ENCODE measurements around the gene KIF19. TPM values are rescaled to one million over a fixed set of nuclear protein-coding genes. Genes with fewer than 3 reads are reported as not detected.
A peak's percentile ranks its signal among the peaks of the same experiment; 100 is the strongest.
"Not testable (repeated sequence)": the region's sequence is repeated elsewhere in the genome, so short reads cannot be mapped to it uniquely, and the experiment has no call there.

KIF19 gene
- total RNA-seq, 2 donors from 2014 or later = 0.27 to 2.4 TPM

- Histone ChIP-seq H3K36me3 (ENCODE audit: control insufficient read depth, insufficient read depth, low read length) (no peaks in the 10 kb centered on the region), H3K9ac (ENCODE audit: extremely low read depth, low read length, poor library complexity, severe bottlenecking) (no peak overlapping the region), H3K27ac (ENCODE audit: low read depth, low read length) (no peak overlapping the region), H3K4me3 (ENCODE audit: low read length) (no peak overlapping the region), H3K4me1 (ENCODE audit: control insufficient read depth, insufficient read depth, low read length) (peaks cover 7% of the 10 kb centered on the region), H3K27me3 (ENCODE audit: control insufficient read depth, insufficient read depth, low read length, poor library complexity, severe bottlenecking) (no peaks in the 10 kb centered on the region), H3K9me3 (ENCODE audit: control insufficient read depth, low read length) (no peaks in the 10 kb centered on the region)
- Mint-ChIP-seq H3K4me3 (no peak overlapping the region), H3K27me3 (ENCODE audit: insufficient read depth) (peaks cover 6% of the 10 kb centered on the region), H3K9me3 (no peaks in the 10 kb centered on the region), H3K27ac (no peak overlapping the region), H3K36me3 (ENCODE audit: low read depth) (no peaks in the 10 kb centered on the region), H3K4me1 (peaks cover 13% of the 10 kb centered on the region)
- peak; percentile 73 for DNase-seq
- WGBS, 2 experiments (ENCODE audit: insufficient coverage in 1 of 2, insufficient read length in 1 of 2) = 75 to 78% methylated on average over 10 to 12 of the region's 12 CpGs
- TF ChIP-seq, protein P1, sequence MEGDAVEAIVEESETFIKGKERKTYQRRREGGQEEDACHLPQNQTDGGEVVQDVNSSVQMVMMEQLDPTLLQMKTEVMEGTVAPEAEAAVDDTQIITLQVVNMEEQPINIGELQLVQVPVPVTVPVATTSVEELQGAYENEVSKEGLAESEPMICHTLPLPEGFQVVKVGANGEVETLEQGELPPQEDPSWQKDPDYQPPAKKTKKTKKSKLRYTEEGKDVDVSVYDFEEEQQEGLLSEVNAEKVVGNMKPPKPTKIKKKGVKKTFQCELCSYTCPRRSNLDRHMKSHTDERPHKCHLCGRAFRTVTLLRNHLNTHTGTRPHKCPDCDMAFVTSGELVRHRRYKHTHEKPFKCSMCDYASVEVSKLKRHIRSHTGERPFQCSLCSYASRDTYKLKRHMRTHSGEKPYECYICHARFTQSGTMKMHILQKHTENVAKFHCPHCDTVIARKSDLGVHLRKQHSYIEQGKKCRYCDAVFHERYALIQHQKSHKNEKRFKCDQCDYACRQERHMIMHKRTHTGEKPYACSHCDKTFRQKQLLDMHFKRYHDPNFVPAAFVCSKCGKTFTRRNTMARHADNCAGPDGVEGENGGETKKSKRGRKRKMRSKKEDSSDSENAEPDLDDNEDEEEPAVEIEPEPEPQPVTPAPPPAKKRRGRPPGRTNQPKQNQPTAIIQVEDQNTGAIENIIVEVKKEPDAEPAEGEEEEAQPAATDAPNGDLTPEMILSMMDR (conservative IDR thresholded peaks at IDR 0.05) = no peak
Measured at GRCh38 chr17:74403512-74404137, 77.6 kb downstream of the KIF19 start.

GRCh38 chr17:74404218-74404617 is 78.2 kb downstream of the KIF19 start:
- Histone ChIP-seq H3K27me3 (ENCODE audit: control insufficient read depth, insufficient read depth, low read length, poor library complexity, severe bottlenecking) (no peaks in the 10 kb centered on the region), H3K36me3 (ENCODE audit: control insufficient read depth, insufficient read depth, low read length) (no peaks in the 10 kb centered on the region), H3K4me3 (ENCODE audit: low read length) (no peak overlapping the region), H3K9me3 (ENCODE audit: control insufficient read depth, low read length) (no peaks in the 10 kb centered on the region), H3K4me1 (ENCODE audit: control insufficient read depth, insufficient read depth, low read length) (peaks cover 7% of the 10 kb centered on the region), H3K27ac (ENCODE audit: low read depth, low read length) (no peak overlapping the region), H3K9ac (ENCODE audit: extremely low read depth, low read length, poor library complexity, severe bottlenecking) (no peak overlapping the region)
- 0 to 72% methylated on average over 1 to 6 of the region's 7 CpGs for WGBS, 2 experiments (ENCODE audit: insufficient coverage in 1 of 2, insufficient read length in 1 of 2)
- peak; percentile 84 for DNase-seq
- TF ChIP-seq, protein P1 (conservative IDR thresholded peaks at IDR 0.05) = no peak
- Mint-ChIP-seq H3K4me3 (no peak overlapping the region), H3K9me3 (no peaks in the 10 kb centered on the region), H3K27ac (no peak overlapping the region), H3K27me3 (ENCODE audit: insufficient read depth) (peaks cover 5% of the 10 kb centered on the region), H3K36me3 (ENCODE audit: low read depth) (no peaks in the 10 kb centered on the region), H3K4me1 (peaks cover 13% of the 10 kb centered on the region)

- TF ChIP-seq, protein P1 (conservative IDR thresholded peaks at IDR 0.05) = no peak
- 86% methylated on average over 5 of the region's 6 CpGs; no CpG with 5 or more reads in 1 of the 2 experiments for WGBS, 2 experiments (ENCODE audit: insufficient coverage in 1 of 2, insufficient read length in 1 of 2)
- no peaks in the 10 kb centered on the region for H3K27me3 ChIP-seq (ENCODE audit: control insufficient read depth, insufficient read depth, low read length, poor library complexity, severe bottlenecking)
- H3K4me1 ChIP-seq (ENCODE audit: control insufficient read depth, insufficient read depth, low read length) = peaks cover 7% of the 10 kb centered on the region
- no peak overlapping the region for H3K9ac ChIP-seq (ENCODE audit: extremely low read depth, low read length, poor library complexity, severe bottlenecking)
- H3K9me3 Mint-ChIP-seq = no peaks in the 10 kb centered on the region
- H3K36me3 Mint-ChIP-seq (ENCODE audit: low read depth) = no peaks in the 10 kb centered on the region
- no peak overlapping the region for H3K27ac Mint-ChIP-seq
- H3K27ac ChIP-seq (ENCODE audit: low read depth, low read length) = no peak overlapping the region
- H3K27me3 Mint-ChIP-seq (ENCODE audit: insufficient read depth) = peaks cover 5% of the 10 kb centered on the region
- H3K4me3 Mint-ChIP-seq = no peak overlapping the region
- H3K4me3 ChIP-seq (ENCODE audit: low read length) = no peak overlapping the region
- DNase-seq = no peak
- peaks cover 13% of the 10 kb centered on the region for H3K4me1 Mint-ChIP-seq
- no peaks in the 10 kb centered on the region for H3K36me3 ChIP-seq (ENCODE audit: control insufficient read depth, insufficient read depth, low read length)
- no peaks in the 10 kb centered on the region for H3K9me3 ChIP-seq (ENCODE audit: control insufficient read depth, low read length)
Measured at GRCh38 chr17:74404789-74405188, 78.8 kb downstream of the KIF19 start.

GRCh38 chr17:74405311-74405710 is 79.3 kb downstream of the KIF19 start:
- not testable (repeated sequence) for H3K4me1 ChIP-seq (ENCODE audit: control insufficient read depth, insufficient read depth, low read length); H3K27me3 ChIP-seq (ENCODE audit: control insufficient read depth, insufficient read depth, low read length, poor library complexity, severe bottlenecking); H3K27ac ChIP-seq (ENCODE audit: low read depth, low read length); H3K4me3 Mint-ChIP-seq; H3K27ac Mint-ChIP-seq; H3K27me3 Mint-ChIP-seq (ENCODE audit: insufficient read depth); H3K36me3 Mint-ChIP-seq (ENCODE audit: low read depth); H3K9me3 Mint-ChIP-seq; H3K9me3 ChIP-seq (ENCODE audit: control insufficient read depth, low read length); H3K36me3 ChIP-seq (ENCODE audit: control insufficient read depth, insufficient read depth, low read length); DNase-seq; H3K9ac ChIP-seq (ENCODE audit: extremely low read depth, low read length, poor library complexity, severe bottlenecking); H3K4me3 ChIP-seq (ENCODE audit: low read length)
- H3K4me1 Mint-ChIP-seq = peaks cover 13% of the 10 kb centered on the region
- 93 to 100% methylated on average over 3 to 5 of the region's 5 CpGs for WGBS, 2 experiments (ENCODE audit: insufficient coverage in 1 of 2, insufficient read length in 1 of 2)

All from endodermal cell (in vitro differentiated cells).